MM.1S (cell line): ENCODE data around the gene NDUFS6.

Source experiments
- DNase-seq: peaks from one replicate; pipeline ENCODE4 v3.0.0-alpha.2; 2015
- H2AFZ ChIP-seq: fragments of 300-600 bp; sonication (generic); 2 replicates; pipeline ENCODE4 v1.6.0; 2016; ENCODE audit warnings: antibody characterized with exemption, low read length
- H3F3A ChIP-seq: fragments of 300-600 bp; sonication (generic); 2 replicates; pipeline ENCODE4 v1.6.1; 2016; ENCODE audit warnings: mild to moderate bottlenecking, antibody characterized with exemption, low read length, moderate library complexity, mixed read lengths; ENCODE audit not compliant: insufficient read depth
- H3K27ac ChIP-seq: fragments of 300-600 bp; sonication (generic); 2 replicates; pipeline ENCODE4 v1.5.1; 2016; ENCODE audit warnings: mild to moderate bottlenecking, low read length
- H3K27me3 ChIP-seq: fragments of 300-600 bp; sonication (generic); replicated peaks from 2 replicates; pipeline ENCODE4 v1.6.0; 2016; ENCODE audit warnings: low read length; ENCODE audit not compliant: insufficient read depth
- H3K36me3 ChIP-seq: fragments of 300-600 bp; sonication (generic); replicated peaks from 2 replicates; pipeline ENCODE4 v1.6.1; 2016; ENCODE audit warnings: mild to moderate bottlenecking, low read length, mixed read lengths; ENCODE audit not compliant: insufficient read depth
- H3K4me1 ChIP-seq: fragments of 300-600 bp; sonication (generic); 2 replicates; pipeline ENCODE4 v1.6.1; 2016; ENCODE audit warnings: low read length, mixed read lengths
- H3K4me2 ChIP-seq: fragments of 300-600 bp; sonication (generic); 2 replicates; pipeline ENCODE4 v1.6.0; 2016; ENCODE audit warnings: low read depth, low read length
- H3K4me3 ChIP-seq: fragments of 300-600 bp; sonication (generic); 2 replicates; pipeline ENCODE4 v1.5.1; 2016; ENCODE audit warnings: low read length, mixed read lengths
- H3K79me2 ChIP-seq: fragments of 300-600 bp; sonication (generic); 2 replicates; pipeline ENCODE4 v1.6.1; 2016; ENCODE audit warnings: mixed run types, low read length, mixed read lengths
- H3K9ac ChIP-seq: fragments of 300-600 bp; sonication (generic); 2 replicates; pipeline ENCODE4 v1.6.1; 2016; ENCODE audit warnings: low read length, mixed read lengths
- H3K9me2 ChIP-seq: fragments of 300-600 bp; sonication (generic); replicated peaks from 2 replicates; pipeline ENCODE4 v1.6.1; 2016; ENCODE audit warnings: mild to moderate bottlenecking, low read length, mixed read lengths; ENCODE audit not compliant: insufficient read depth
- H3K9me3 ChIP-seq: fragments of 300-600 bp; sonication (generic); replicated peaks from 2 replicates; pipeline ENCODE4 v1.6.1; 2016; ENCODE audit warnings: mild to moderate bottlenecking, low read length, mixed read lengths; ENCODE audit not compliant: insufficient read depth
- H4K20me1 ChIP-seq: fragments of 300-600 bp; sonication (generic); 2 replicates; pipeline ENCODE4 v1.6.1; 2016; ENCODE audit warnings: mild to moderate bottlenecking, low read length, moderate library complexity, mixed read lengths; ENCODE audit not compliant: insufficient read depth
- CTCF ChIP-seq: fragments of 300-600 bp; sonication (generic); IDR thresholded peaks from 2 replicates; pipeline ENCODE4 v1.5.1; 2016; ENCODE audit warnings: antibody characterized with exemption, low read length, mixed read lengths
- EZH2 ChIP-seq: fragments of 300-600 bp; sonication (generic); optimal IDR thresholded peaks from 2 replicates; pipeline ENCODE3; 2017; ENCODE audit warnings: low read depth, mild to moderate bottlenecking, antibody characterized with exemption, low read length, mixed read lengths
- EZH2phosphoT487 ChIP-seq: fragments of 300-600 bp; sonication (generic); IDR thresholded peaks from 2 replicates; pipeline ENCODE4 v1.6.1; 2018; ENCODE audit warnings: antibody characterized with exemption, low read length

The NDUFS6 gene

GRCh38 chr5:1769017-1769640 lies 32.1 kb upstream of the NDUFS6 start:
- H3K4me2 ChIP-seq, result no peak overlapping the region
- DNase-seq, result no peak
- no peaks in the 10 kb centered on the region for H3K79me2 ChIP-seq
- peaks cover 14% of the 10 kb centered on the region; the same call in 1 of the 2 replicates for H3K27me3 ChIP-seq
- no peaks in the 10 kb centered on the region for H3K36me3 ChIP-seq
- no peaks in the 10 kb centered on the region for H3F3A ChIP-seq
- H3K27ac ChIP-seq, result no peak overlapping the region
- H3K9me3 ChIP-seq, result no peaks in the 10 kb centered on the region
- no peaks in the 10 kb centered on the region for H4K20me1 ChIP-seq
- H3K4me3 ChIP-seq, result no peak overlapping the region
- H2AFZ ChIP-seq, result no peak overlapping the region
- 0 out of 2 replicates have a peak, but pooled peaks cover 9% of the 10 kb centered on the region for H3K4me1 ChIP-seq
- TF ChIP-seq EZH2phosphoT487 (no peak), EZH2 (no peak), CTCF (no peak)
- H3K9ac ChIP-seq, result no peak overlapping the region
- no peaks in the 10 kb centered on the region for H3K9me2 ChIP-seq

- H3K9me2 ChIP-seq, result no peaks in the 10 kb centered on the region
- no peak overlapping the region for H3K27ac ChIP-seq
- H3K9ac ChIP-seq, result no peak overlapping the region
- no peak for DNase-seq
- H3K4me3 ChIP-seq, result no peak overlapping the region
- H3K9me3 ChIP-seq, result no peaks in the 10 kb centered on the region
- H3F3A ChIP-seq, result no peaks in the 10 kb centered on the region
- TF ChIP-seq EZH2, result no peak
- H3K4me1 ChIP-seq, result 0 out of 2 replicates have a peak, but pooled peaks cover 5% of the 10 kb centered on the region
- 0 out of 2 replicates have a peak, but pooled peaks cover 9% of the 10 kb centered on the region for H3K27me3 ChIP-seq
- no peak overlapping the region for H3K4me2 ChIP-seq
- no peak overlapping the region for H2AFZ ChIP-seq
- no peaks in the 10 kb centered on the region for H4K20me1 ChIP-seq
- H3K79me2 ChIP-seq, result no peaks in the 10 kb centered on the region
- H3K36me3 ChIP-seq, result no peaks in the 10 kb centered on the region
These were observed 31.3 kb upstream of the NDUFS6 start for GRCh38 chr5:1769752-1770442.

- H3K4me2 ChIP-seq, result no peak overlapping the region
- H3F3A ChIP-seq, result no peaks in the 10 kb centered on the region
- H3K79me2 ChIP-seq, result no peaks in the 10 kb centered on the region
- TF ChIP-seq EZH2phosphoT487 (no peak), CTCF (no peak), EZH2 (no peak)
- no peak overlapping the region for H3K27ac ChIP-seq
- no peak for DNase-seq
- H3K9me2 ChIP-seq, result no peaks in the 10 kb centered on the region
- H3K9ac ChIP-seq, result no peak overlapping the region
- H3K27me3 ChIP-seq, result 0 out of 2 replicates have a peak, but pooled peaks cover 5% of the 10 kb centered on the region
- no peak overlapping the region for H2AFZ ChIP-seq
- H3K4me3 ChIP-seq, result no peak overlapping the region
- H3K36me3 ChIP-seq, result no peaks in the 10 kb centered on the region
- 0 out of 2 replicates have a peak, but pooled peaks cover 1% of the 10 kb centered on the region for H3K4me1 ChIP-seq
- no peaks in the 10 kb centered on the region for H3K9me3 ChIP-seq
- no peaks in the 10 kb centered on the region for H4K20me1 ChIP-seq
These were observed 30.8 kb upstream of the NDUFS6 start for GRCh38 chr5:1770443-1770802.
